ENCODE results near the gene ARHGAP6. TPM values are rescaled to one million over a fixed set of nuclear protein-coding genes. Genes with fewer than 3 reads are reported as not detected.

ARHGAP6 gene
- total RNA-seq, 1 experiment from 2014 or later: 0.10 TPM

DNA sequence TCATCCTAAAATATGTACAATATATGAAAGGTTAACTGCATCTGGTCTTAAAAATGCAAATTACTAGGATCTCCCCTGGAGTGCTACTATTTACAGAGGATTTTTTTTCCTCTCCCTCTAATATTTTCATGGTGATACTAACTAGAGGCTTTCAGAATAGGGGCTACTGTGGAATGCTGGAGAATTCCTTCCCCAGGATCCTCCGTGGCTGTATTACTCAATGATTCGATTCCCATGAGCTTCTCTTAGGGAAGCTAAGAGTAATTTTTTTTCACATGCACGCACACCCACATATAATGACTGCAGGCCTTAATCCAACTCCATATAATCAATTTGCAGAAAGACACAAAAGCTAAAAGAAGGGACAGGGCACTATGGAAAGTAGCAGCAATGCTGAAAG, 184.7 kb downstream of the ARHGAP6 start:
- Histone ChIP-seq H3K4me2 (ENCODE audit: low read length) (no peak overlapping the region), H4K20me1 (ENCODE audit: insufficient read depth) (no peaks in the 10 kb centered on the region), H3K4me1 (ENCODE audit: control insufficient read depth in 1 of 2, insufficient read depth in 2 of 2, low read length in 2 of 2) (no peaks in the 10 kb centered on the region), H3K4me3 (replicated peaks in 1 of 2; ENCODE audit: low read depth in 1 of 2, low read length in 2 of 2) (no peak overlapping the region), H3K9me2 (ENCODE audit: insufficient read depth) (no peaks in the 10 kb centered on the region), H3K9ac (ENCODE audit: low read length) (no peak overlapping the region), H3K27me3 (ENCODE audit: insufficient read depth, low read length) (no peaks in the 10 kb centered on the region), H3K79me2 (ENCODE audit: insufficient read depth, low read length) (no peaks in the 10 kb centered on the region), H3K9me3 (ENCODE audit: control insufficient read depth in 1 of 2, insufficient read depth in 1 of 2, low read depth in 1 of 2, low read length in 2 of 2) (no peaks in the 10 kb centered on the region), H3K27ac (ENCODE audit: low read depth, low read length) (no peak overlapping the region), H3K36me3 (ENCODE audit: control insufficient read depth in 1 of 2, insufficient read depth in 2 of 2, low read length in 2 of 2) (no peaks in the 10 kb centered on the region), H2AFZ (ENCODE audit: low read depth, low read length, poor library complexity, severe bottlenecking) (no peak overlapping the region)
- ChIA-PET POLR2A (no interaction called here), CTCF (no interaction called here), RAD21 (ENCODE audit: low non-redundant PET in 1 of 2, low total read pairs in 2 of 2, uncharacterized antibody in 2 of 2, unreplicated experiment in 2 of 2) (no interaction called here)
- intact Hi-C loops (cut with micrococcal nuclease): no loop called here
- TF ChIP-seq ZFX (IDR thresholded peaks at IDR 0.05): no peak
- no peak for TF ChIP-seq CBX3 (IDR thresholded peaks at IDR 0.05; ENCODE audit: low read depth)
- TF ChIP-seq FOSL1 (IDR thresholded peaks at IDR 0.05; ENCODE audit: low read depth): no peak
- TF ChIP-seq EZH2 (IDR thresholded peaks at IDR 0.05): no peak
- no peak for TF ChIP-seq SIN3A (IDR thresholded peaks at IDR 0.05; ENCODE audit: low read depth)
- TF ChIP-seq EGR1 (IDR thresholded peaks at IDR 0.05; ENCODE audit: low read depth): no peak
- no peak for TF ChIP-seq SP1 (IDR thresholded peaks at IDR 0.05; ENCODE audit: low read depth)
- no peak for TF ChIP-seq EZH2phosphoT487 (IDR thresholded peaks at IDR 0.05; ENCODE audit: borderline replicate concordance)
- no peak for TF ChIP-seq TCF7L2 (IDR thresholded peaks at IDR 0.05; ENCODE audit: borderline replicate concordance, extremely low read depth, insufficient read depth, insufficient read length)
- TF ChIP-seq SRF (IDR thresholded peaks at IDR 0.05; ENCODE audit: low read depth): no peak
- no peak for TF ChIP-seq RAD21 (IDR thresholded peaks at IDR 0.05; ENCODE audit: low read depth)
- no peak for TF ChIP-seq ELF1 (IDR thresholded peaks at IDR 0.05; ENCODE audit: borderline replicate concordance, low read depth)
- TF ChIP-seq, protein P1, sequence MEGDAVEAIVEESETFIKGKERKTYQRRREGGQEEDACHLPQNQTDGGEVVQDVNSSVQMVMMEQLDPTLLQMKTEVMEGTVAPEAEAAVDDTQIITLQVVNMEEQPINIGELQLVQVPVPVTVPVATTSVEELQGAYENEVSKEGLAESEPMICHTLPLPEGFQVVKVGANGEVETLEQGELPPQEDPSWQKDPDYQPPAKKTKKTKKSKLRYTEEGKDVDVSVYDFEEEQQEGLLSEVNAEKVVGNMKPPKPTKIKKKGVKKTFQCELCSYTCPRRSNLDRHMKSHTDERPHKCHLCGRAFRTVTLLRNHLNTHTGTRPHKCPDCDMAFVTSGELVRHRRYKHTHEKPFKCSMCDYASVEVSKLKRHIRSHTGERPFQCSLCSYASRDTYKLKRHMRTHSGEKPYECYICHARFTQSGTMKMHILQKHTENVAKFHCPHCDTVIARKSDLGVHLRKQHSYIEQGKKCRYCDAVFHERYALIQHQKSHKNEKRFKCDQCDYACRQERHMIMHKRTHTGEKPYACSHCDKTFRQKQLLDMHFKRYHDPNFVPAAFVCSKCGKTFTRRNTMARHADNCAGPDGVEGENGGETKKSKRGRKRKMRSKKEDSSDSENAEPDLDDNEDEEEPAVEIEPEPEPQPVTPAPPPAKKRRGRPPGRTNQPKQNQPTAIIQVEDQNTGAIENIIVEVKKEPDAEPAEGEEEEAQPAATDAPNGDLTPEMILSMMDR (IDR thresholded peaks at IDR 0.05 in 2 of 3, conservative IDR thresholded peaks at IDR 0.05 in 1 of 3; ENCODE audit: borderline replicate concordance in 1 of 3, insufficient read depth in 1 of 3, low read depth in 2 of 3, low read length in 2 of 3): no peak
- no peak for TF ChIP-seq POLR2AphosphoS5 (IDR thresholded peaks at IDR 0.05; ENCODE audit: low read depth, low read length)
- TF ChIP-seq POLR2A (IDR thresholded peaks at IDR 0.05; ENCODE audit: borderline replicate concordance, extremely low read depth, insufficient read depth, insufficient read length): no peak
- TF ChIP-seq, protein P2, sequence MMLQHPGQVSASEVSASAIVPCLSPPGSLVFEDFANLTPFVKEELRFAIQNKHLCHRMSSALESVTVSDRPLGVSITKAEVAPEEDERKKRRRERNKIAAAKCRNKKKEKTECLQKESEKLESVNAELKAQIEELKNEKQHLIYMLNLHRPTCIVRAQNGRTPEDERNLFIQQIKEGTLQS (IDR thresholded peaks at IDR 0.05): no peak
- TF ChIP-seq, protein P3, sequence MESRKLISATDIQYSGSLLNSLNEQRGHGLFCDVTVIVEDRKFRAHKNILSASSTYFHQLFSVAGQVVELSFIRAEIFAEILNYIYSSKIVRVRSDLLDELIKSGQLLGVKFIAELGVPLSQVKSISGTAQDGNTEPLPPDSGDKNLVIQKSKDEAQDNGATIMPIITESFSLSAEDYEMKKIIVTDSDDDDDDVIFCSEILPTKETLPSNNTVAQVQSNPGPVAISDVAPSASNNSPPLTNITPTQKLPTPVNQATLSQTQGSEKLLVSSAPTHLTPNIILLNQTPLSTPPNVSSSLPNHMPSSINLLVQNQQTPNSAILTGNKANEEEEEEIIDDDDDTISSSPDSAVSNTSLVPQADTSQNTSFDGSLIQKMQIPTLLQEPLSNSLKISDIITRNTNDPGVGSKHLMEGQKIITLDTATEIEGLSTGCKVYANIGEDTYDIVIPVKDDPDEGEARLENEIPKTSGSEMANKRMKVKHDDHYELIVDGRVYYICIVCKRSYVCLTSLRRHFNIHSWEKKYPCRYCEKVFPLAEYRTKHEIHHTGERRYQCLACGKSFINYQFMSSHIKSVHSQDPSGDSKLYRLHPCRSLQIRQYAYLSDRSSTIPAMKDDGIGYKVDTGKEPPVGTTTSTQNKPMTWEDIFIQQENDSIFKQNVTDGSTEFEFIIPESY (IDR thresholded peaks at IDR 0.05; ENCODE audit: extremely low read depth, insufficient replicate concordance, low read length): no peak
- DNase-seq (ENCODE audit: low read depth, low spot score): no peak
- no peak for ATAC-seq
- no TSS peak for BruUV-seq (replicated peaks)

All from HCT116 (cell line).